Fibroblast of upper back skin (primary cell): ENCODE results near the gene NMT1.
"Not testable (repeated sequence)": the region's sequence is repeated elsewhere in the genome, so short reads cannot be mapped to it uniquely, and the experiment has no call there.

Experiments
- DNase-seq: peaks from one replicate; pipeline ENCODE4 v3.0.0-alpha.2; 2013

The NMT1 gene

GRCh38 chr17:45123076-45123770, 62.1 kb downstream of the NMT1 start:
- no peak for DNase-seq

- DNase-seq = peak; percentile 90
Observed at GRCh38 chr17:45123930-45124796, 63.0 kb downstream of the NMT1 start.

GRCh38 chr17:45124797-45125122, 63.6 kb downstream of the NMT1 start:
- DNase-seq = not testable (repeated sequence)

GRCh38 chr17:45125509-45125908, 64.4 kb downstream of the NMT1 start:
- DNase-seq = no peak

GRCh38 chr17:45127207-45127547, 66.1 kb downstream of the NMT1 start:
- no peak for DNase-seq

GRCh38 chr17:45127548-45128300, 66.6 kb downstream of the NMT1 start:
- peak; percentile 50 for DNase-seq

GRCh38 chr17:45128331-45128730, 67.2 kb downstream of the NMT1 start:
- DNase-seq = no peak

- no peak for DNase-seq
Observed at GRCh38 chr17:45128989-45129388, 67.9 kb downstream of the NMT1 start.

- peak; percentile 42 for DNase-seq
Observed at GRCh38 chr17:45129426-45129939, 68.4 kb downstream of the NMT1 start.

- no peak for DNase-seq
Observed at GRCh38 chr17:45129940-45130680, 69.0 kb downstream of the NMT1 start.

- no peak for DNase-seq
Observed at GRCh38 chr17:45130681-45131615, 69.8 kb downstream of the NMT1 start.

- DNase-seq = peak; percentile 21
Observed at GRCh38 chr17:45131616-45132319, 70.7 kb downstream of the NMT1 start.

- no peak for DNase-seq
Observed at GRCh38 chr17:45132320-45132571, 71.1 kb downstream of the NMT1 start, which contains the start of gene PLCD3. Gene PLCD3, minus strand, starts transcription at chr17:45132515. Its CDS starts 105 bp downstream, at chr17:45132410.

- peak; percentile 69 for DNase-seq
Observed at GRCh38 chr17:45132572-45133463, 71.7 kb downstream of the NMT1 start.

GRCh38 chr17:45135192-45135977, 74.3 kb downstream of the NMT1 start, which contains the start of gene ACBD4:
Gene ACBD4, plus strand, starts transcription at chr17:45135687. Its CDS starts 458 bp downstream, at chr17:45136145.
- peak; percentile 97 for DNase-seq

GRCh38 chr17:45135978-45136791, 75.1 kb downstream of the NMT1 start:
- no peak for DNase-seq

GRCh38 chr17:45136846-45137560, 75.9 kb downstream of the NMT1 start:
- DNase-seq = no peak
